GM20431 (cell line): ENCODE results near the gene COL2A1.

Experiments used
- in situ Hi-C: fragments of 300-500 bp; cut with MseI, MboI; formaldehyde crosslinking; loops from one replicate; pipeline ENCODE4 v1.15.0; 2020; ENCODE audit warnings: low sequenced_read_pairs; ENCODE audit not compliant: unreplicated experiment

COL2A1 gene

DNA sequence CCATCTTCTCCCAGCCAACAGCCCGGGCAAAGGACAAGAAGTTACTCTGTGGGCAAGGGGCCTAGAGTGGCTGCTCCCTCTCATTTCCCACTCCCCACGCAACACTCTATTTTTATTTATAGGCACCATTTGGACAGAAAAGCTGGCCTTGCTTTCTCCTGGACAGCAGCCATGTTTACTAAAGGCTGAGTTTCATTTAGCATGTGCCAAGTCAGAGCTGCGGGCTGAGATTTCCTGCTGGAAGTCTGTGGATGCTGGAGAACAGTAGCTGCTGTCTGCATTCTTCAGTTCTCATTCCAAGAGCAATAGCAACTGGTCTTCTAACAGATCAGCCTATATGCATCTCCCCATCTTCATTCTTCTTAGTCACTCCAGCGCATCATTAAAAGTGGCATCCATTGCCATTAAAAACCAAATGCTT lies 8.3 kb downstream of the COL2A1 start:
- in situ Hi-C loops = no loop called here

DNA sequence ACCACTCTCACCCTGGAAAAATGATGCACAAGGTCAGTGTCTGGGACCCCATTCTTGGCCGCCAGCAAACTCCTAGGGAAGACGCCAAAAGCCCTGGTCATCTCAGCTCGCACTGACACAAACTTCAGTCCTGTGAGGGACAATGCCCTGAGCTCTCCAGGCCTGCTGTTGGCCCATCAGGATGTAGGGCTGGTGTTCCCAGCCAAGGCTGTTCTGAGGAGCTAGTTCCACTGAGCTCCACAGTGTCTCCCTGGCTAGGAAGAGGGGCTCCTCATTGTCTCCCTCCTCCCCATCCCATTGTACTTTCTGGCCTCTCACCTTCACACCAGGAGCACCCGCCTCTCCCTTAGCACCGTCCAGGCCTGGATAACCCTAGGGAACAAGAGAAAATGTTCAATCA lies 10.8 kb downstream of the COL2A1 start:
- in situ Hi-C loops = no loop called here

DNA sequence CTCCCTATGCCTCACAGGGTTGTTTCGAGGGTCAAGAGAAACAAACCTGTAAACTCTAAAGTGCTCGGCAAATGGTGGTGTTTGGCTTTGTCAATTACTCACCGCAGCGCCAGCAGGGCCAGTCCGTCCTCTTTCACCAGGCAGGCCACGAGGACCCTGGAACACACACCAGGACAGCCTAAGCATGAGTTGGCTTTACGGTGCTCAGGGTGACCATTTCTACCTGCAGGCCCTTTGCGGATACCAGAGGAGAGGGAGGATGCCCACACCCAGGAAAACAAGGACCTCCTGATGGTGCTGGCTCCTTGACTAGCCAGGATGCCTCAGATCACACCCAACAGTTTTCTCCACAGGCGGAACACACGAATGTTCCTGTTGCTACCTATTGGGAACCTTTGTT lies 11.5 kb downstream of the COL2A1 start:
- in situ Hi-C loops = no loop called here

DNA sequence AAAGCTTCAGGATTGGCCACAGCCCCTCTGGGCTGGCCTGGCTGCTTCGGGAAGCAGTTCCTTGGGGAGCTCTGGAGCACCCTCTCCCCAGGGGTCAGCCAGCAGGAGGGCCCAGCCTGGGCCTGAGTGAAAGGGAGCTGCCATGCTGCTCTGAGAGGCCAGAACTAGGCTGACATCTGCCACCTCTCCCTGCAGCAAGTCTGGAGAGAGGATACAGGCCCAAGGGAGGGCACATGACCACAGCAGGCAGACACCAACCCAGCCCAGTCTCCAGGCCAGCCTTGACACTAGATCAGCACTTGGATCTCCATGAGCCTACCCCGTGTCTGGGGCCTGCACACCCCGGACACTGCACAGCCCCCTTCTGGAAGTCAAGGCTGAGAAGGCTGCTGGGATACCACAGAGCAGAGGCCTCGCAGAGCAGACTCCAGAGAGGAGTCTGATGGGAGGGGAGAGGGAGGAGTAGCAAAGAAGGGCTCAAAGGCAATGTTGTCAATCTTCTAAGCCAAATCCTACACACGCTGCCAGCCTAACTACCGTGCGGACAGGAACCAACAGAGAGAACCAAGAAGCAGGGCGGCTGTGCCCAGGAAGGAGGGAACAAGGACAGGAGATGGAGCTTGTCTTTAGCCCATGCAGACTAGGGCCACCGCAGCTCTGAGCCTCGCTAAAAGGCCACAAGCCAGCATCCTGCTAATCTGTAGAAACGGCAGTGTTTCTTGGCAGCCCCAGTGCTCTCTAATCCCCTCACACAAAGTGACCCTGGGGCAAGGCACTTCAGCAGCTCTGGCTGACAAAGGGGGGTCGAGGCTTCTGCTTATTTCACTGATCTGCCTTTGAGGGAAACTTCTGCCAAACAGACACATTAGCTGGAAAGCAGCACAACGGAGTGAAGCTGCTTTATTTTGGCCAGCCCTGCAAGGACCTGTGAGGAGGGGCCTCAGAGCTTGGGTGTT lies 12.9 kb downstream of the COL2A1 start:
- in situ Hi-C loops = no loop called here

DNA sequence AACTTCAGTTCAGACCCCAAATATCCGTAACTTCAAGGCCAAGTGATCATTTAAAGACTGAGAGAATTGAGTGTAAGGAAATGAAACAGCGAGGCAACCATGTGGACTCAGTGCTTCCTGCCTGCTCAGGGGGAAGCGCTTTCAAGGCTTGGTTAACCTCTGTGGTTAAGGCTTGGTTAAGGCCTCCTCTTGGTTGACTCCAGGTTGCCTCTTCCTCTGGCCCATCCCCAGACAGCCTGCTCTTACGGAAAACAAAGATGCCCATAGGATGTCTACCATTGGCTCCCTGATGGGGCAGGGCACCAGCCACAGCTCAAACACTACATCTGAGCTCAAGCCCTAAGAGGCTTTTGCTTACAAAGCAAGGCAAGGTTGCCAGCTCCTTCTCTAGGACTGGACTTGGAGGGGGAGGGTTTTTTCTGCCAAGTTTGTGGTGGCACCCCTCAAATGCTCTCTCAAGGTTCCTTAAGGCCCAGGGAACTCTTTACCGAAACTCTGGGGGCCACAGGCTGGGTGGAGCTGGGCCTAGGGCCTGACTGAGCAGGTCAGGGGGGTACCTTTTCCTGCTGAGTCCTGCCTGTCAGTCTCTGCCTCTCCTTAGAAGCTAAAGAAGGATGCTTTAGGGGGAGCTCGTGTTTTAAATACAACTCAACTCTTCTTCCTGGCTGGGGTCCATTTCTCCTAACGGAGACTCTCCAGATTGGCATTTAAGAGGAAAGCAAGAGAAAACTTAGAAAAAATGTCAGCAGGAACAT lies 13.7 kb downstream of the COL2A1 start:
- in situ Hi-C loops = no loop called here

DNA sequence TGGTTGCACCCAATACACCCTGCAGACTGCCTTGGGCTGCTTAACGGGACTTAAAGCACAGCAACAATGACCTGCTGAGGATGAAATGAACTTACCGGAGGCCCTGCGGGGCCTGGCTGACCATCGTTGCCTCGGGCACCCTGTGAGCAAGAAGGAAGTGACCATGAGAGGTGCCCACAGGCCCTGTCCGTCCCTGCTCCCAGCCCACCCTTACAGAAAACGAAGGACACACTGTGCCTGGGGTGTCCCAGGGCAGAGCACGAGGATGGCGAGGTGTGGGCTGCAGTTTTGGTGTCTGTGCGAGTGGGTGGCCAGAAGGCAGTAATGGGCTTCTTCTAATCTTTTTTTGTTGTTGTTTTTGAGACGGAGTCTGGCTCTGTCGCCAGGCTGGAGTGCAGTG lies 14.6 kb downstream of the COL2A1 start:
- in situ Hi-C loops = no loop called here

DNA sequence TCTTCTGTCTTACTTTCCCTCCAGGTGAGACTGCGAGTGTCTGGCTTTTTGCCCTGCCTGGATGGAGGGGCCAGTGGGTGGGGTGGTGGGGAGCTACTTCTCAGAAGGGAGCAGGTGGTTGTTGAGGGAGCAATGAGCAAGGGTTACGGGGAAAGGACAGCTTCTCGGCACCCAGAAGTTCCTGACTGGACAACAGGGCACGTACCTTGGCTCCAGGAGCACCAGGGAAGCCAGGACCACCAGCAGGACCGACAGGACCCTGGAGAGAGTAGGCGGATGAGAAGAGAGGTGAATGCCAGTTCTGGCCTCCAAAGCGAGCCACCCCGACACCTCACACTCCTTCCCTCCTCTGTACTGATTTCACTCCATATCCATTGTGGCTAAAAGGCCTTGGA lies 15.3 kb downstream of the COL2A1 start:
- in situ Hi-C loops = no loop called here

DNA sequence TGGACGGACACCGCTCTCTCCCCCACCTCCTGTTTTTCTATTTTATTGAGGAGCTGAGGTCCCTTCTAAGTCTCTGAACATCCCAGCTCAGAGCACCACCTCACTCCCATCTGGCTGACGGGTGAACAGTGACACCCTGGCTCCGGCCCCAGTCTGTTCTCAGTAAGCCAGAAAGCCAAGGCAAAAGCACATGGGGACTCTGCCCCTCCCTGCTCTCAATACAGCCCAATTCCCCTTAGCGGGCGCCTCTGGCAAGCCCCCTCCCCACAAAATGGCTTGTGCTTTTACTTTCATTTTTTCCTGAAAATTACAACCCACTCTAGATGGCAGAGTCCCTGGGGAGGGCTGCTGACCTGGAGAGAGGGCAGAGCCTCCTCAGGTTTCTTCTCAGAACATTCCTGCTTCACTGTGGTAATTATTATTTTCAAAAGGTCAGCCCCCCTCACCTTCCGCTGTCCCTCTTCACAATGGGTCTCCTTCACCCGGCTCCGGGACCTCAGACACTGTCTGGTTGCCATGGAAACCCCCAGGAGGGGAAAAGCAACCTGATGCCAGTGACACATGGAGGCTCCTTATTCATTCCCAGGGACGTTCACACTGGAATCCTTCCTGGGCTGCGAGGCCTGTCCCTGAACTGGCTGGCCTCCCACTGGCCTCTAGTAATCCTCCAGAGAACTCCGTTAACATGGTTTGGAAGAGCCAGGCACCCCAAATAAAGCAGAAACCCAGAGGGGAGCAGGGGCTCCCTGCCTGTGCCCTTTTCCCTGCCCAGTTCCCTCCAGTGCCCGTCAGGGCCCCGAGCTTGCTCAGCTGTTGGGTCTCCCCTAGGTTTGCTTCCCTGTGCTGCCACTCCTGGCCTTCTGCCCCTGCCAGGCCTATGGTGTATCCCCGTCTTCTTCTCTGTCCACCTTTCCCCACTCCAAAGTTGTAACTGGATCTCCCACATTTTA lies 15.9 kb downstream of the COL2A1 start:
- in situ Hi-C loops = no loop called here

DNA sequence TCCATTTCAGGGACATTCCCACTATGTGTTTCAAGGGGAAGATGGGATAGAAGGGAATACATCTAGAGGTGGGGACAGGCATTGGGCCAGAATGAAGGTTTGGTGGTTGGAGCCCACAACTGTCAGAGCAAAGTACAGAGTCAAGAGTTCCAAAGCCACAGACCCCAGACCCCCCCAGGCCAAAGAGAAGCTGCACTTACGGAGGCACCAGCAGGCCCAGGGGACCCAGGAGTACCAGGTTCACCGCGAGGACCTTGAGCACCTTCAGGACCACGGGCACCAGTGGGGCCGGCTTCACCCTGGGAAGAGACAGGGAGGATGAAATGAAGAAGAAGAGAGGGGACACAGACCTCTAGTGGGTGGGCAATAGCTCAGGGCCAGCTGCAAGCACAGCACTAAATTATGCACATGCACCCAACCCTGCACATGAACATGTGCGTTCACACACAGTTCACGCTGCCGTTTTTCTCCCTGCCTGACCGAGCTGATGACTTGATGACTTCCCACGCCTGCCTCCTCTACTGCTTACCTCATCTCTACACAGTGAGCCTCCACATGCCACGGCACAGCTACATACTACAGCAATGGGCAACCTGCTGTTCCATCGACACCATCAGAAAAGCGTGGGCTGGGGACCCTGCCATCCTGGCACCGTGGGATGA lies 16.7 kb downstream of the COL2A1 start:
- in situ Hi-C loops = no loop called here

DNA sequence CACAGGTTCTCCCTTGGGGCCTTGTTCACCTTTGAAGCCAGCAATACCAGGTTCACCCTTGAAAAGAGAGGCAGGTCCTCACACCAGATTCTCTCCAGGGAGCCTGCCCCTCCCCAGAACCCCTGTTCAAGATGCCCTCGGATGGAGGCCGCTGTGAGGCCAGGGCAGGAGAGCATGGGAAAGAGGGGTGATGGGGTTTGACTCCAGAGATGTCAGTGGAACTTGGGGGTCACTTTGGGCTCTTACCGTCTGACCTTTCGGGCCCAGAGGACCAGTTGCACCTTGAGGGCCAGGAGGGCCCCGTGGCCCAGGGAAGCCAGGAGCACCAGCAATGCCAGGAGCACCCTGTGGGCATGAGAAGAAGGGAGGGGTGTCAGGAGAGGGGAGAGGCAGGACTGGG lies 17.4 kb downstream of the COL2A1 start:
- in situ Hi-C loops = no loop called here

DNA sequence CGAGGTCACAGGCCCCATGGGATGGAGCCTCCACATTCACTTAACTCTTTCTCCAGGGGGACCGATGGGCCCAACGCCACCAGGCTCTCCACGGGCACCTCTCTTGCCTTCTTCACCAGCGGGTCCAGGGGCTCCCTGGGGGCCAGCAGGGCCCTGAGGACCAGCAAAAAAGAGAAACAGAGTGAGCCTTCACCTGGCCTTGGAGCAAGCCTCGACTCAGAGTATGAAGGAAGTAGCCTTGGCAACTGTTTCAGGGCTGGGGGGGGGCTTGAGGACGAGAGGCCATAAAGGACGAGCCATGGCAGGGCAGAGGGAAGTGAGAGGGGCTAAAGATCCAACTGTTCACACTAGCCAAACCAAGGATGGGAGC lies 18.0 kb downstream of the COL2A1 start:
- in situ Hi-C loops = no loop called here

DNA sequence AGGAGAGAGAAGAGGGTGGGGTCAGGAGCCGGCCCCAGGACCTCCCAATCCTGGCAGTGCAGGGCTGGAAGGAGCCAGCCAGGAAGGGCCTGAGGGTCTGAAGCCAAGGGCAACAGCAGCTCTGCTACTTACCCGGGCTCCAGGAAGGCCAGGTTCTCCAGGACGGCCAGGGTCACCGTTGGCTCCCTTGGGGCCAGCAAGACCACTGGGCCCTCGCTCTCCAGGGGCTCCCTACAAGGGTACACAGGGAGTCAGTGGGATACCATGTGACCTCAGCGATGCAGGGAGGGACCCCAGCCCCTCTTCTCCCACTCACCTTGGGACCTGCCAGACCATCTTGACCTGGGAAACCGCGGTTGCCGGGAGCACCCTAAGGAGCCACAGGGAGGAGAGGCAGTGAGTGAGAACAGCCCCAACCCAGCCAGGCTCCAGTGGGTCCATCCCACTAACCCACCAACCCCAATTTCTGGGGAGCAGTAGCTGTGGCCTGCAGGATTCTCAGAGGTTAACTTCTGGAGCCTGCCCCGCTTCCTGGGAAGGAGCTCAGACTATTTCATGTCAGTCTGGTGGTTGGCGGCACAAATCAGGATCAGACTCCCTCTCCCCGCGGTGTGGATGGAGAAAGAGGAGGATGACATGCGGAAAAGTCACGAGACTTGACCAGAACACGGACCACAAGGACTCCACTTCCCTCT lies 18.5 kb downstream of the COL2A1 start:
- in situ Hi-C loops = no loop called here

DNA sequence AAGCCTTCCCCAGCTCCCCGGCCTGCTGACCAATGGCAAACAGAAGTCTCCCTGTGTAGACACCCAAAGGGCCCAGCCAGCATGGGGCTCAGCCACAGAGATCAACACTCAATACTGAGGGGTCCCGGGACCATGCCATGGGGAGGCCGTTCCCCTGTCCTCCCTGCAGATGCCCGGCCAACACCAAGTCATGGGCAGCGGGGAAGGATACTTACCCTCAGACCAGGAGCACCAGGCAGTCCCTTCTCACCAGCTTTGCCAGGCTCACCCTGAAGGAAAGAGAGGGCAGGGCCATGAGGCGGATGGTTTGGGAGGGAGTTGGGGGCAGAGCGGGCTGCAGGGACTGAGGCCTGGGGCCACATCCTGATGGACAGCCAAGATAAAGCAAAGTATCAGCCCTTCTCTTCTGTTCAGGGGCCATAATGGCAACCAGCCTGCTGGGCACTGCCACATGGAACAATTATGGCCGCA lies 19.9 kb downstream of the COL2A1 start:
- in situ Hi-C loops = no loop called here

DNA sequence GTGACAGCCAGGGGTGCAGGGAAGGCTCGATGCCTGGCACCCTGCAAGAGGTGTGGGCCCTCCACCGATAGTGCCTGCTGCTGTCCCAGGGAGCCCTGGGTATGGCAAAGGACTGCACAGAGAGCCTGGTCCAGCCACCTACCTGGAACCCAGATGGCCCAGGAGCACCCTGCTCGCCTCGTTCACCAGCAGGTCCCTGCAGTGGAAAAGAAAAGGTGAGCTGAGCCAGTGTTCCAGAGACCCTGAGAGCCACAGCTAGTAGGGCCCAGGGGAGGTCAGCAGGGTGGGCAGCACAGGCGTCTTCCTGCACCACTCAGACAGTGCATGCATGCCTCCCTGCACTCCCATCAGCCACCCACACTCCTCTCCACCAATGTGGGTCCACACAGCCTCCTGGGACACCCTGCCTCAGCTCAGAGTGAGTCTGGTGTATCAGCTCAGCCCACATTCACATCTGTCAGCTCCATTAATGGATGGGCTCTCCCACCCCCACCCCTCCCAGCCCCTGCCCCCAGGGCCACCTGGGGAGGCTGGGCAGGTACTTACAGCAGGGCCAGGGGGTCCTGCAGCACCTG lies 20.6 kb downstream of the COL2A1 start:
- in situ Hi-C loops = no loop called here

DNA sequence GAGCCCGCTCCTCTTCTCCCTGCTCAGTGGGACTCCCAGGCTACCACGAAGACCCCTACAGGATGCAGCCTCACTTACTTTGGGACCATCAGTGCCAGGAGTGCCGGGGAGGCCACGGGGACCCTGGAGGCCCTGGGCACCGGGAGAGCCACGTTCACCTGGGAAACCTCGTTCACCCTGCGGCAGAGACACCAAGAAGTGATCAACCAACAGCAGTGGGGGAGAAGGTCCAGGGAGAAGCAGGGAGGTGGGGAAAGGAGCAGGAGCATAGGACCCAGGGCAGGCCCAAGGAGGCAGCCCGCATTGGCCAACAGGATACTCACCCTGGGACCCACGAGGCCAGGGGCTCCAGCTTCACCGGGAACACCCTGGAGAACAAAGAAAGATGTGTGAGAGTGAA lies 21.5 kb downstream of the COL2A1 start:
- in situ Hi-C loops = no loop called here

DNA sequence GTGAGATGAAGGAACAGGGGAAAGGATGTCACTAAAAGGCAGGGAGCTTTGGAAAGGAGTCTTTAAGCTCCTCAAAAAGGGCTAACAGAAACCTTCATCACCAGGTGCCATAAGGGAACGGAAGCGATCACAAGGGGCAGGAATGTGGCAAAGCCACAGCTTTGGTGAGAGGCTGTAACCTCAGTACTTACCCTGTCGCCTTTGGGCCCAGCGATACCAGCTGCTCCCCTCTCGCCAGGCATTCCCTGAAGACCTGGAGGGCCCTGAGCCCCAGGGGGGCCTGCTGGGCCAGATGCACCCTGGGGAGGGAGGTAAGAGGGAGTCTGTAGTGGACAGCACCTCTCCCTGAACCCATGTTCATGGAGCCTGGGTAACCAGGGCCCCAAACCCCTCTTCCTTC lies 22.0 kb downstream of the COL2A1 start:
- in situ Hi-C loops = no loop called here

DNA sequence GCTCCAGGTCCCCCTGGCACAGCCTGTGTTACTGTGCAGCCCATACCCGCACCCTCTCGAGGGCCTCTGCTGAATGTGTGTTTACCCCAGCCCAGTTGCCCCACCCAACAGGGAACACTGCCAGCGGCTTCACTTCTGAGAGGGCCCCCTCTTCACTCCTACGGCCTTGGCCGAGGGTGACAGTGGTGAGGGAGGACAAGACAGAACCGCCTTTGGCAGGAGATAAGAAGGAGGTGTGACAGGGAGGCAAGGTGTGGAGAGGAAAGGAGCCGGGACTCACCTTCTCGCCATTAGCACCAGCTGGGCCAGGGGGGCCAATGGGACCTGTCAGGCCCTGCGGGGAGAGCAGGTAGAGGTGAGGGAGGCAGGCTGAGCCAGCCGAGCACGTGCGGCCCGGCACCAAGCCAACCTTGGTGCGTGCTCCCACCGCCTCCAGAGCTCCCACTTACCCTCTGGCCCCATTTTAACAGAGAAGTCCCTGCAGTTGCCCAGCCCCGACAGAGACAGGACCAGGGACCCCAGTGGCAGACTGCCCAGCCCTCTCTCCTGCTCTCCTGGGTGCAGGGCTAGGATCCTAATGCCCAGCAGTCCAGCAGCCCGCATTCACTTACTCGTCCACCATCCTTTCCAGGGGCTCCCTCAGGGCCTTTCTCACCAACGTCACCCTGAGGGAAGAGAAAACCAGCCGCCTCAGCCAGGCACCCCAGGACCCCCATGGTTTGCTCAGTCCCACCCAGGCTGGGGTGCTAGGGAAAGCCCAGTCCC lies 22.6 kb downstream of the COL2A1 start:
- in situ Hi-C loops = no loop called here
